Type B pancreatic cell (in vitro differentiated cells): ENCODE results near the gene C20orf173. TPM values are rescaled to one million over a fixed set of nuclear protein-coding genes. Genes with fewer than 3 reads are reported as not detected.

ENCODE experiments used
- DNase-seq: peaks from one replicate; pipeline ENCODE4 v3.0.0; 2021; ENCODE audit warnings: mixed read lengths; ENCODE audit not compliant: unreplicated experiment; ENCODE audit errors: extremely low spot score
- H3K27ac Mint-ChIP-seq: 2 replicates; pipeline ENCODE4 v1.8.0; 2021; ENCODE audit warnings: mild to moderate bottlenecking, mixed read lengths
- H3K27me3 Mint-ChIP-seq: 2 replicates; pipeline ENCODE4 v1.8.0; 2021; ENCODE audit warnings: mixed read lengths
- H3K36me3 Mint-ChIP-seq: 2 replicates; pipeline ENCODE4 v1.8.0; 2021; ENCODE audit warnings: mixed read lengths
- H3K4me1 Mint-ChIP-seq: one replicate; pipeline ENCODE4 v1.8.0; 2021; ENCODE audit warnings: mixed read lengths; ENCODE audit not compliant: unreplicated experiment
- H3K4me3 Mint-ChIP-seq: 2 replicates; pipeline ENCODE4 v1.8.0; 2021; ENCODE audit warnings: mild to moderate bottlenecking, mixed read lengths
- H3K9me3 Mint-ChIP-seq: 2 replicates; pipeline ENCODE4 v1.8.0; 2021; ENCODE audit warnings: mixed read lengths
- total RNA-seq: library from RNA; stranded (reverse); gene quantifications from 2 replicates; pipeline ENCODE4 v1.2.1, GENCODE V29; 2021; ENCODE audit warnings: low replicate concordance
- TF ChIP-seq, protein P1 (sequence below): fragments of 200-600 bp; sonication (generic); conservative IDR thresholded peaks from 2 replicates; pipeline ENCODE4 v1.5.0; 2021; ENCODE audit warnings: antibody characterized with exemption, mild to moderate bottlenecking

C20orf173 gene
- total RNA-seq, 1 donor from 2014 or later, result not detected

DNA sequence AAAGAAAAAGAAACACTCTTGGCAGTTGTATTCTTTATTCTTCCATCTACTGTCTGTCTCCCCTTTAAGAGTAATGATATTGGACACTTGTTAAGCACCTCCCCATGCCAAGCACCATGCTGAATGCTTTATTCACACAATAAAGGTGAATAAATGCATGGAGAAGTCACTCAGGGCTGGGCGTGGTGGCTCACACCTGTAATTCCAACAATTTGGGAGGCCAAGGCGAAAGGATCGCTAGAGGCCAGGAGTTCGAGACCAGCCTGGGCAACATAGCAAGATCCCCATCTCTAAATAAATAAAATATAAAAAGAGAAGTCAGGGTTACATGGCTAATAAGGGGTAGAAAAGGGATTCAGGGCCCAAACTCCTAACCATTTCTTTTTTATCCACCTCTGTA lies 42.0 kb downstream of the C20orf173 start:
- no peaks in the 10 kb centered on the region for H3K27me3 Mint-ChIP-seq
- H3K4me3 Mint-ChIP-seq, result no peak overlapping the region
- peaks cover 4% of the 10 kb centered on the region for H3K9me3 Mint-ChIP-seq
- no peak for DNase-seq
- no peaks in the 10 kb centered on the region for H3K4me1 Mint-ChIP-seq
- no peak overlapping the region for H3K27ac Mint-ChIP-seq
- H3K36me3 Mint-ChIP-seq, result peaks cover 33% of the 10 kb centered on the region
- TF ChIP-seq, protein P1, sequence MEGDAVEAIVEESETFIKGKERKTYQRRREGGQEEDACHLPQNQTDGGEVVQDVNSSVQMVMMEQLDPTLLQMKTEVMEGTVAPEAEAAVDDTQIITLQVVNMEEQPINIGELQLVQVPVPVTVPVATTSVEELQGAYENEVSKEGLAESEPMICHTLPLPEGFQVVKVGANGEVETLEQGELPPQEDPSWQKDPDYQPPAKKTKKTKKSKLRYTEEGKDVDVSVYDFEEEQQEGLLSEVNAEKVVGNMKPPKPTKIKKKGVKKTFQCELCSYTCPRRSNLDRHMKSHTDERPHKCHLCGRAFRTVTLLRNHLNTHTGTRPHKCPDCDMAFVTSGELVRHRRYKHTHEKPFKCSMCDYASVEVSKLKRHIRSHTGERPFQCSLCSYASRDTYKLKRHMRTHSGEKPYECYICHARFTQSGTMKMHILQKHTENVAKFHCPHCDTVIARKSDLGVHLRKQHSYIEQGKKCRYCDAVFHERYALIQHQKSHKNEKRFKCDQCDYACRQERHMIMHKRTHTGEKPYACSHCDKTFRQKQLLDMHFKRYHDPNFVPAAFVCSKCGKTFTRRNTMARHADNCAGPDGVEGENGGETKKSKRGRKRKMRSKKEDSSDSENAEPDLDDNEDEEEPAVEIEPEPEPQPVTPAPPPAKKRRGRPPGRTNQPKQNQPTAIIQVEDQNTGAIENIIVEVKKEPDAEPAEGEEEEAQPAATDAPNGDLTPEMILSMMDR, result no peak

DNA sequence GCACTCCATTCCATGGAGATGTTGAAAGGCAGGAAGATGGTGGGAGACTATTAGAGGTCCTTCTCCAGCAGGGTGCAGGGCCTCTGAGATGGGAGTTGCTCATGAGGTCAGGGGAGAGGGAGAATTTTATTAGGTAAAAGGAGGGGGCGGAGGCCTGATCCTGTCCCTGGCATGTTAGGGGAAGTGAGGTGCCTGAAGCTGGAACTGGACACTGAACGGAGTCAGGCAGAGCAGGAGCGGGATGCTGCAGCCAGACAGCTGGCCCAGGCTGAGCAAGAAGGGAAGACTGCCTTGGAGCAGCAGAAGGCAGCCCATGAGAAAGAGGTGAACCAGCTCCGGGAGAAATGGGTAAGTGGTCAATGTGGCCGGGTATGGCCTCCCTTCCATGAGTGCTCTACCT lies 49.7 kb downstream of the C20orf173 start:
- Mint-ChIP-seq H3K9me3 (peaks cover 4% of the 10 kb centered on the region), H3K27me3 (no peaks in the 10 kb centered on the region), H3K36me3 (peaks cover 34% of the 10 kb centered on the region), H3K4me3 (no peak overlapping the region), H3K27ac (no peak overlapping the region), H3K4me1 (no peaks in the 10 kb centered on the region)
- TF ChIP-seq, protein P1, result no peak
- DNase-seq, result no peak

DNA sequence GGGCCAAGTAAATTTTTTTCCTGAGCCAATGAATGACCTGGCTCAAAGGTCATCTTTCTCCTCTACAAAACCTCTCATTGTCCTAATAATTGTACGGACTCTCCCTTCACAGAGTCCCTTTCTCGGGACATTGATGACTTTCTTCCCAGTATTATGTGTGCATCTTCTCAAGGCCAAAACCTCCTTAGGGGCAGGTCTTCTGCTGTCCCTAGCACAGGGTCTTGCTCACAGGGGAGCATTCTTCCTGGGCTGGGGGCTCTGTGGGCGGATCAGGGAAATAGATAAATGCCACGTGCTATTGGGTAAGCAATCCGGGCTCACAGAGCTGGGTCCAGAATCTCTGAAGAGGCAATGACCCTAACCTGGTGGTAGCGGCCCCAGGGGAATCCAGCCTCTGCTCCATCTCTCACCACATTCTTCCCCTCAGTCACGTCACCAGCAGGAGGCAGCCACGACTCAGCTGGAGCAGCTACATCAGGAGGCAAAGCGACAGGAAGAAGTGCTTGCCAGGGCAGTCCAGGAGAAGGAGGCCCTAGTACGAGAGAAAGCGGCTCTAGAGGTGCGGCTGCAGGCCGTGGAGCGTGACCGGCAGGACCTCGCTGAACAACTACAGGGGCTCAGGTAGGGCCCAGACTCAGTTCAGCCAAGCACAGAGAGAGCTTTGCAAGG lies 50.5 kb downstream of the C20orf173 start:
- Mint-ChIP-seq H3K27ac (no peak overlapping the region), H3K27me3 (no peaks in the 10 kb centered on the region), H3K4me3 (no peak overlapping the region), H3K9me3 (peaks cover 4% of the 10 kb centered on the region), H3K4me1 (no peaks in the 10 kb centered on the region), H3K36me3 (peaks cover 27% of the 10 kb centered on the region)
- TF ChIP-seq, protein P1, result no peak
- DNase-seq, result no peak

Other genes starting within 250 kb of the C20orf173 start
- 124 and 185 TPM in 2 replicates for gene EIF6, start 244.9 kb downstream of the C20orf173 start, total RNA-seq
- not detected in 2 replicates for gene FAM83C, start 237.2 kb downstream of the C20orf173 start, total RNA-seq
- 41.3 and 62.4 TPM in 2 replicates for gene UQCC1, start 117.7 kb downstream of the C20orf173 start, total RNA-seq
- 1.3 TPM in 1 of 2 replicates, not detected in the other for gene GDF5, start 91.4 kb downstream of the C20orf173 start, total RNA-seq
- gene CEP250, start 74.1 kb downstream of the C20orf173 start, total RNA-seq, result 48.7 and 57.1 TPM in 2 replicates
- 264 and 288 TPM in 2 replicates for gene ERGIC3, start 12.4 kb upstream of the C20orf173 start, total RNA-seq
- gene SPAG4, start 86.2 kb upstream of the C20orf173 start, total RNA-seq, result 1.6 and 2.4 TPM in 2 replicates
- gene CPNE1, start 135.2 kb upstream of the C20orf173 start, total RNA-seq, result 115 and 192 TPM in 2 replicates
- gene RBM12, start 135.2 kb upstream of the C20orf173 start, total RNA-seq, result 122 and 153 TPM in 2 replicates
- 26.7 and 29.9 TPM in 2 replicates for gene NFS1, start 169.7 kb upstream of the C20orf173 start, total RNA-seq
- gene ROMO1, start 169.8 kb upstream of the C20orf173 start, total RNA-seq, result 131 and 160 TPM in 2 replicates
- gene RBM39, start 212.6 kb upstream of the C20orf173 start, total RNA-seq, result 361 and 398 TPM in 2 replicates
- gene PHF20, start 242.4 kb upstream of the C20orf173 start, total RNA-seq, result 33.4 and 37.6 TPM in 2 replicates